H1 (cell line): ENCODE data around the gene NR4A1. TPM values are rescaled to one million over a fixed set of nuclear protein-coding genes. Genes with fewer than 3 reads are reported as not detected.

ENCODE experiments used
- CTCF ChIA-PET: fragments of 300-600 bp; sonication (Branson Sonifier 250); formaldehyde crosslinking; loops from one replicate; lab custom pipeline; 2021; ENCODE audit not compliant: partially characterized antibody; lab: Charles Lee
- POLR2A ChIA-PET: fragments of 300-600 bp; sonication (Branson Sonifier 250); formaldehyde crosslinking; loops from one replicate; lab custom pipeline; 2021; ENCODE audit warnings: inconsistent platforms; ENCODE audit not compliant: partially characterized antibody; lab: Charles Lee
- DNase-seq, 2 experiments: peaks; one replicate each; pipeline versions ENCODE4 v3.0.0 to v3.0.0-alpha.2; 2010 to 2022; ENCODE audit warnings: low spot score in 2 of 2, low read depth in 1 of 2, mixed read lengths in 1 of 2
- FAIRE-seq: peaks from 2 replicates; lab custom pipeline; 2011; peaks lifted over from hg19 to GRCh38; lab: Jason Lieb, UNC
- H2AFZ ChIP-seq: 2 replicates; pipeline ENCODE4 v1.8.1; 2012; ENCODE audit warnings: low read length, inconsistent platforms
- H2AK5ac ChIP-seq: 2 replicates; pipeline ENCODE4 v1.6.1; 2013; ENCODE audit warnings: low read depth, low read length
- H2BK120ac ChIP-seq: replicated peaks from 2 replicates; pipeline ENCODE3; 2013; ENCODE audit warnings: low read depth, low read length, inconsistent platforms
- H2BK12ac ChIP-seq: 2 replicates; pipeline ENCODE4 v1.6.1; 2013; ENCODE audit warnings: low read depth, low read length
- H2BK15ac ChIP-seq: 2 replicates; pipeline ENCODE4 v1.6.1; 2013; ENCODE audit warnings: low read length
- H2BK20ac ChIP-seq: 2 replicates; pipeline ENCODE4 v1.6.1; 2013; ENCODE audit warnings: low read length
- H2BK5ac ChIP-seq: 2 replicates; pipeline ENCODE4 v1.6.1; 2013; ENCODE audit warnings: low read depth, low read length
- H3K14ac ChIP-seq: 2 replicates; pipeline ENCODE4 v1.6.1; 2013; ENCODE audit warnings: inconsistent platforms; ENCODE audit not compliant: insufficient read length
- H3K18ac ChIP-seq: 2 replicates; pipeline ENCODE4 v1.6.1; 2013; ENCODE audit warnings: low read length; ENCODE audit errors: extremely low read depth
- H3K23ac ChIP-seq: 2 replicates; pipeline ENCODE4 v1.6.1; 2013; ENCODE audit warnings: inconsistent platforms; ENCODE audit not compliant: insufficient read length
- H3K23me2 ChIP-seq: 2 replicates; pipeline ENCODE4 v1.6.1; 2013; ENCODE audit warnings: low read depth, low read length
- H3K27ac ChIP-seq: 2 replicates; pipeline ENCODE4 v1.6.1; 2011; ENCODE audit warnings: low read depth, low read length, inconsistent platforms
- H3K27me3 ChIP-seq, 4 experiments: replicated peaks in 1 of 4; 1 replicate in 1 of 4; 2 replicates in 3 of 4; pipeline versions ENCODE4 v1.6.1 to v1.8.1; 2011 to 2013; ENCODE audit warnings: low read length in 3 of 4, mild to moderate bottlenecking in 3 of 4, inconsistent platforms in 2 of 4, mixed read lengths in 2 of 4, moderate library complexity in 1 of 4; ENCODE audit not compliant: control insufficient read depth in 3 of 4, insufficient read depth in 3 of 4; ENCODE audit errors: extremely low read depth in 1 of 4
- H3K36me3 ChIP-seq, 4 experiments: 2 replicates each; pipeline versions ENCODE4 v1.6.1 to v1.8.1; 2011 to 2013; ENCODE audit warnings: mild to moderate bottlenecking in 4 of 4, low read length in 3 of 4, moderate library complexity in 2 of 4, control low read depth in 1 of 4, inconsistent platforms in 1 of 4; ENCODE audit not compliant: insufficient read depth in 4 of 4, control insufficient read depth in 2 of 4
- H3K4ac ChIP-seq: replicated peaks from 2 replicates; pipeline ENCODE3; 2013; ENCODE audit warnings: low read length, low read depth, mixed read lengths, inconsistent platforms; ENCODE audit not compliant: insufficient read length
- H3K4me1 ChIP-seq, 4 experiments: replicated peaks in 1 of 4; 1 replicate in 1 of 4; 2 replicates in 3 of 4; pipeline versions ENCODE4 v1.6.1 to v1.8.1; 2011 to 2013; ENCODE audit warnings: low read length in 3 of 4, inconsistent platforms in 2 of 4, mixed read lengths in 1 of 4; ENCODE audit not compliant: insufficient read depth in 4 of 4, control insufficient read depth in 3 of 4
- H3K4me2 ChIP-seq, 2 experiments: 2 replicates each; pipeline versions ENCODE4 v1.6.1 to v1.8.1; 2011 to 2013; ENCODE audit warnings: low read depth in 2 of 2, low read length in 2 of 2, control low read depth in 1 of 2, inconsistent platforms in 1 of 2, mild to moderate bottlenecking in 1 of 2; ENCODE audit not compliant: insufficient read depth in 1 of 2
- H3K4me3 ChIP-seq, 4 experiments: fragments of 200-600, 300-600 bp in 1 of 4; sonication (generic), shearing (Covaris generic), sonication (Bioruptor Twin) in 1 of 4; 2 replicates each; pipeline versions ENCODE4 v1.5.1 to v1.8.1; 2011 to 2016; ENCODE audit warnings: low read length in 4 of 4, low read depth in 3 of 4, control low read depth in 2 of 4, inconsistent platforms in 2 of 4, mild to moderate bottlenecking in 2 of 4, mixed read lengths in 1 of 4, moderate library complexity in 1 of 4; ENCODE audit not compliant: insufficient read depth in 2 of 4; ENCODE audit errors: extremely low read depth in 1 of 4
- H3K56ac ChIP-seq: replicated peaks from 2 replicates; pipeline ENCODE3; 2013; ENCODE audit warnings: low read depth, mild to moderate bottlenecking, mixed read lengths, low read length, inconsistent platforms; ENCODE audit not compliant: insufficient read length
- H3K79me1 ChIP-seq: 2 replicates; pipeline ENCODE4 v1.6.1; 2013; ENCODE audit warnings: low read depth, low read length, control low read depth
- H3K79me2 ChIP-seq, 2 experiments: 2 replicates each; pipeline versions ENCODE4 v1.6.1 to v1.8.1; 2012 to 2013; ENCODE audit warnings: low read length in 2 of 2, mild to moderate bottlenecking in 2 of 2, inconsistent platforms in 1 of 2; ENCODE audit not compliant: insufficient read depth in 2 of 2, control insufficient read depth in 1 of 2
- H3K9ac ChIP-seq, 4 experiments: replicated peaks in 1 of 4; 1 replicate in 1 of 4; 2 replicates in 3 of 4; pipeline versions ENCODE4 v1.6.1 to v1.8.1; 2011 to 2013; ENCODE audit warnings: low read depth in 3 of 4, low read length in 3 of 4, control low read depth in 2 of 4, mild to moderate bottlenecking in 2 of 4, moderate library complexity in 2 of 4, inconsistent platforms in 1 of 4; ENCODE audit errors: extremely low read depth in 1 of 4
- H3K9me3 ChIP-seq, 2 experiments: 2 replicates each; pipeline versions ENCODE4 v1.6.1 to v1.8.1; 2012 to 2013; ENCODE audit warnings: mild to moderate bottlenecking in 2 of 2, moderate library complexity in 2 of 2, control low read depth in 1 of 2, inconsistent platforms in 1 of 2, low read depth in 1 of 2, low read length in 1 of 2, mixed read lengths in 1 of 2; ENCODE audit not compliant: insufficient read depth in 2 of 2
- H4K20me1 ChIP-seq, 2 experiments: replicated peaks in 1 of 2; 2 replicates each; pipeline versions ENCODE3 to v1.8.1; 2011 to 2013; ENCODE audit warnings: inconsistent platforms in 2 of 2, low read length in 2 of 2, mild to moderate bottlenecking in 1 of 2; ENCODE audit not compliant: insufficient read depth in 2 of 2, control insufficient read depth in 1 of 2
- H4K5ac ChIP-seq: 2 replicates; pipeline ENCODE4 v1.6.1; 2013; ENCODE audit warnings: low read length, low read depth, mixed read lengths, inconsistent platforms; ENCODE audit not compliant: insufficient read length
- H4K8ac ChIP-seq: 2 replicates; pipeline ENCODE4 v1.8.0; 2013; ENCODE audit warnings: mild to moderate bottlenecking, moderate library complexity, low read length, inconsistent platforms; ENCODE audit not compliant: insufficient read depth; ENCODE audit errors: extremely low read depth
- H4K91ac ChIP-seq: replicated peaks from 2 replicates; pipeline ENCODE3; 2013; ENCODE audit warnings: low read length, mixed read lengths, inconsistent platforms; ENCODE audit not compliant: insufficient read length
- BACH1 ChIP-seq: IDR thresholded peaks from 2 replicates; pipeline ENCODE4 v1.6.1; 2012; ENCODE audit warnings: low read length, improper control_type of control experiment
- HDAC2 ChIP-seq, 2 experiments: fragments of 300-600 bp in 1 of 2; sonication (generic) in 1 of 2; IDR thresholded peaks; 2 replicates each; pipeline ENCODE4 v1.6.1; 2011 to 2012; ENCODE audit warnings: low read depth in 2 of 2, low read length in 2 of 2, mild to moderate bottlenecking in 2 of 2, moderate library complexity in 2 of 2, borderline replicate concordance in 1 of 2, inconsistent platforms in 1 of 2
- HDAC6 ChIP-seq: IDR thresholded peaks from one replicate; pipeline ENCODE4 v1.7.1; 2012; ENCODE audit warnings: low read depth, mild to moderate bottlenecking, inconsistent platforms, low read length, moderate library complexity
- SIX5 ChIP-seq: IDR thresholded peaks from 2 replicates; pipeline ENCODE4 v1.6.1; 2011; ENCODE audit warnings: mild to moderate bottlenecking, low read depth, low read length
- SRF ChIP-seq: IDR thresholded peaks from 2 replicates; pipeline ENCODE4 v1.6.1; 2011; ENCODE audit warnings: mild to moderate bottlenecking, low read depth, low read length, moderate library complexity
- WGBS, 2 experiments: shearing (Covaris generic) in 1 of 2; methylation state at CpG; one replicate each; pipeline versions ENCODE4 v1.1.6 to v1.1.7; 2013 to 2015; ENCODE audit warnings: low lambda C conversion rate in 2 of 2, mixed read lengths in 2 of 2, inconsistent platforms in 1 of 2, low coverage in 1 of 2, missing lambda C conversion rate in 1 of 2; ENCODE audit not compliant: insufficient replicate concordance in 2 of 2, insufficient coverage in 1 of 2, insufficient read length in 1 of 2; ENCODE audit errors: extremely low coverage in 1 of 2, missing lambda C conversion rate in 1 of 2; 5-methylcytosine and 5-hydroxymethylcytosine counted together
- polyA plus RNA-seq, 7 experiments: library from polyadenylated mRNA; depleted of rRNA in 3 of 7; stranded (reverse) in 5 of 7; unstranded in 2 of 7; fragments of >200 nt in 5 of 7; fragments of 200-250 nt in 2 of 7; gene quantifications; 1 replicate in 5 of 7; 2 replicates in 1 of 7; 4 replicates in 1 of 7; pipeline versions ENCODE4 v1.2.1 to v1.2.3, GENCODE V29; 2011 to 2013; ENCODE audit warnings: missing spikeins in 2 of 7, mixed read lengths in 2 of 7
- total RNA-seq: library from RNA; stranded (reverse); fragmentation: NEBNext Ultra II Directional; extraction: Animal tissue kit (Norgen Biotek cat#: 25700); gene quantifications from 2 replicates; pipeline ENCODE4 v1.2.1, GENCODE V29; 2021
- TF ChIP-seq, protein P1 (sequence below): IDR thresholded peaks from 2 replicates; pipeline ENCODE4 v1.6.1; 2011; ENCODE audit warnings: low read depth, mild to moderate bottlenecking, low read length; ENCODE audit not compliant: insufficient read depth

NR4A1 gene
- total and polyA plus RNA-seq, 2 of the 8 experiments (the other 6 are each of a cell fraction or from before 2014, with no cell fraction given): 18.7 to 23.3 TPM

DNA sequence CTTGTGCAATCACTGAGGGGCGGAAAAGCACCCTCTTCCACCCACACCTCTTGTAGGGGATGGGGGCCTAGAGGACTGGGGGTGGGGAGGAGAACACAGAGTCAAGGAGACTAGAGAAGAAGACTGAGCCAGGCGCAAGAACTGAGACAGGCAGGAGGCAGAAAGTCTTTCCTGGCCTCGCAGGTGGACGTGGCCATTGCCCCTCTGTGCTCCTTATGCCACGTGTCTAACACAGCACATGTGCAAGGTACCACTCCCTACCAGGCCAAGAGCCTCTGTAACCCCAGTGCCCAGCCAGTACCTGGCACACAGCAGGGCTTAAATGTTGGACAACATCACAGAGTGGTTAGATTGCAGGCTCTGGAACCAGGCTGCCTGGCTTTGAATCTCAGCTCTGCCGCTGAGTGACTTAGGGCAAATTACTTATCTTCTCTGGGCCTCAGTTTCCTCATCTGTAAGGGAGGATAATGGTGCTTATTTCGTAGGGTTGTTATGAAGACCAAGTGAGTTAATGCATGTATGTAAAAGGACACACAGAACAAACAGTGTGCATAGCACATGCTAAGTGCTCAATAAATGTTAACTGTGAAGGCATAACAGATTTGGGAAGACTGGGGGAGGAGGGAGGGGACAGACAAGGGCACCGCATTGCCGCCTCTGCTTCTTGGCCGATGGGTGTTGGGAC, 45.9 kb upstream of the NR4A1 start:
- Histone ChIP-seq H3K18ac (no peak overlapping the region), H2BK15ac (no peak overlapping the region), H3K4me1 (peaks cover 0 to 26% (median 14%) of the 10 kb centered on the region in 4 experiments; a peak in 6 of 7 replicates), H2BK5ac (no peak overlapping the region; the same call in 1 of the 2 replicates), H3K9ac (no peak overlapping the region), H3K56ac (no peak overlapping the region), H2AK5ac (no peak overlapping the region), H4K91ac (no peak overlapping the region), H3K4me3 (no peak overlapping the region), H2BK20ac (no peak overlapping the region), H4K20me1 (no peaks in the 10 kb centered on the region), H3K4me2 (peak overlapping the region; percentile 66 to 91; a peak in 2 of 4 replicates), H2BK12ac (no peak overlapping the region), H4K8ac (no peak overlapping the region), H3K27me3 (peaks cover 19 to 51% (median 47%) of the 10 kb centered on the region in 4 experiments), H3K14ac (no peak overlapping the region), H3K79me1 (no peaks in the 10 kb centered on the region), H3K9me3 (no peaks in the 10 kb centered on the region), H2BK120ac (no peak overlapping the region), H2AFZ (no peak overlapping the region), H3K23ac (no peak overlapping the region), H3K23me2 (peaks cover 10% of the 10 kb centered on the region; the same call in 1 of the 2 replicates), H3K79me2 (no peaks in the 10 kb centered on the region), H3K27ac (no peak overlapping the region), H4K5ac (no peak overlapping the region), H3K36me3 (no peaks in the 10 kb centered on the region), H3K4ac (no peak overlapping the region)
- POLR2A ChIA-PET: interaction anchor here (0.6 to 6.5 kb wide), 8 partner anchors 10 to 419 kb away, joined by 3 to 62 read pairs (median 4); no protein-coding TSS in a partner anchor
- no peak for DNase-seq
- WGBS, 2 experiments: 76% methylated on average over 10 of the region's 10 CpGs; no CpG with 5 or more reads in 1 of the 2 experiments
- no peak for FAIRE-seq
- TF ChIP-seq, protein P1, sequence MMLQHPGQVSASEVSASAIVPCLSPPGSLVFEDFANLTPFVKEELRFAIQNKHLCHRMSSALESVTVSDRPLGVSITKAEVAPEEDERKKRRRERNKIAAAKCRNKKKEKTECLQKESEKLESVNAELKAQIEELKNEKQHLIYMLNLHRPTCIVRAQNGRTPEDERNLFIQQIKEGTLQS: no peak
- no peak for TF ChIP-seq SIX5
- TF ChIP-seq SRF: no peak
- no peak for TF ChIP-seq HDAC2 (IDR thresholded peaks at IDR 0.05; ENCODE audit: borderline replicate concordance in 1 of 2, low read depth in 2 of 2, low read length in 2 of 2)
- TF ChIP-seq BACH1: no peak
- TF ChIP-seq HDAC6: no peak
- TF ChIP-seq, all 59 proteins: peak for 0
- CTCF ChIA-PET: interaction anchor here (0.6 to 38.2 kb wide), 18 partner anchors 7 to 130 kb away, joined by 3 to 1249 read pairs (median 9); partner anchors contain the start of genes ATG101 and SMIM41
